Upper lobe of left lung (tissue), 4 donors: ENCODE results near the gene CGA.

Experiments used
- POLR2A ChIP-seq, 4 donors: fragments of 450-650 bp; IDR thresholded peaks; one replicate each; pipeline ENCODE4 v1.5.1; 2016 to 2017; ENCODE audit warnings: antibody characterized with exemption in 4 of 4, mild to moderate bottlenecking in 2 of 4
- POLR2AphosphoS5 ChIP-seq, 2 donors: sonication (generic); formaldehyde crosslinking; IDR thresholded peaks; one replicate each; pipeline ENCODE4 v1.5.1; 2017; ENCODE audit warnings: antibody characterized with exemption in 2 of 2

GRCh38 chr6:87094576-87094975 is 330 bp downstream of the CGA start:
- TF ChIP-seq POLR2A (IDR thresholded peaks at IDR 0.05): no peak
- TF ChIP-seq POLR2AphosphoS5 (IDR thresholded peaks at IDR 0.05): no peak
